HCT116 (cell line): Measurements from ENCODE around the gene ITPK1. TPM values are rescaled to one million over a fixed set of nuclear protein-coding genes. Genes with fewer than 3 reads are reported as not detected.

Experiments used
- ATAC-seq: fragments of 200-7000 bp; cut with Tn5 transposase; 2 replicates; pipeline ENCODE4 v1.9.1; 2020; ENCODE audit warnings: mild to moderate bottlenecking, moderate library complexity
- BruUV-seq: library from RNA; stranded (reverse); fragments of 400-500 nt; replicated peaks from 2 replicates; lab custom pipeline; 2021; lab: Mats Ljungman, UMichigan
- CTCF ChIA-PET: fragments of 300-600 bp; sonication (Branson Sonifier 250); formaldehyde crosslinking; loops from one replicate; lab custom pipeline; 2021; ENCODE audit warnings: antibody characterized with exemption; lab: Charles Lee
- POLR2A ChIA-PET: fragments of 300-600, 350-600 bp; sonication (Branson Sonifier 250); formaldehyde crosslinking; loops from one replicate; lab custom pipeline; 2021; ENCODE audit warnings: antibody characterized with exemption; lab: Charles Lee
- RAD21 ChIA-PET, 2 experiments: fragments of 300-600 bp; sonication (Branson Sonifier 250); formaldehyde crosslinking; loops; one replicate each; lab custom pipeline; 2023; ENCODE audit warnings: low total read pairs in 2 of 2; ENCODE audit not compliant: uncharacterized antibody in 2 of 2, unreplicated experiment in 2 of 2, low non-redundant PET in 1 of 2; lab: Charles Lee
- DNase-seq: peaks from one replicate; pipeline ENCODE4 v3.0.0-alpha.2; 2010; ENCODE audit warnings: low read depth, low spot score
- H2AFZ ChIP-seq: fragments of 200-600 bp; shearing (Covaris generic), sonication (generic); 2 replicates; pipeline ENCODE4 v1.6.1; 2017; ENCODE audit warnings: low read depth, mixed run types, mixed read lengths, antibody characterized with exemption, low read length; ENCODE audit not compliant: poor library complexity, severe bottlenecking
- H3K27ac ChIP-seq: 2 replicates; pipeline ENCODE4 v1.5.1; 2012; ENCODE audit warnings: low read depth, low read length
- H3K27me3 ChIP-seq: fragments of 200-600 bp; sonication (generic); 2 replicates; pipeline ENCODE4 v1.6.1; 2016; ENCODE audit warnings: mixed run types, low read length, mixed read lengths; ENCODE audit not compliant: insufficient read depth
- H3K36me3 ChIP-seq, 2 experiments: fragments of 200-500 bp in 1 of 2; fragments of 200-600 bp in 1 of 2; sonication (Bioruptor generic) in 1 of 2; sonication (generic) in 1 of 2; 2 replicates each; pipeline versions ENCODE4 v1.5.1 to v1.6.1; 2014 to 2016; ENCODE audit warnings: low read length in 2 of 2, inconsistent platforms in 1 of 2, mixed read lengths in 1 of 2, mixed run types in 1 of 2; ENCODE audit not compliant: insufficient read depth in 2 of 2, control insufficient read depth in 1 of 2
- H3K4me1 ChIP-seq, 2 experiments: fragments of 200-600 bp in 1 of 2; sonication (generic) in 1 of 2; 2 replicates each; pipeline versions ENCODE4 v1.5.1 to v1.6.1; 2012 to 2017; ENCODE audit warnings: low read length in 2 of 2, inconsistent platforms in 1 of 2, mild to moderate bottlenecking in 1 of 2, mixed read lengths in 1 of 2, mixed run types in 1 of 2, moderate library complexity in 1 of 2; ENCODE audit not compliant: insufficient read depth in 2 of 2, control insufficient read depth in 1 of 2
- H3K4me2 ChIP-seq: fragments of 200-600 bp; sonication (generic); 2 replicates; pipeline ENCODE4 v1.6.1; 2017; ENCODE audit warnings: mixed run types, low read length, mixed read lengths
- H3K4me3 ChIP-seq, 2 experiments: fragments of 200-600 bp in 1 of 2; sonication (generic) in 1 of 2; replicated peaks in 1 of 2; 2 replicates each; pipeline ENCODE4 v1.5.1; 2011 to 2016; ENCODE audit warnings: low read length in 2 of 2, control low read depth in 1 of 2, low read depth in 1 of 2, mild to moderate bottlenecking in 1 of 2, mixed read lengths in 1 of 2, mixed run types in 1 of 2
- H3K79me2 ChIP-seq: fragments of 200-600 bp; sonication (generic); 2 replicates; pipeline ENCODE4 v1.6.1; 2017; ENCODE audit warnings: mild to moderate bottlenecking, mixed run types, low read length, moderate library complexity, mixed read lengths; ENCODE audit not compliant: insufficient read depth
- H3K9ac ChIP-seq: fragments of 200-600 bp; sonication (generic); 2 replicates; pipeline ENCODE4 v1.6.1; 2016; ENCODE audit warnings: low read length, mixed read lengths
- H3K9me2 ChIP-seq: fragments of 200-600 bp; sonication (generic), shearing (Covaris generic); 2 replicates; pipeline ENCODE4 v1.6.1; 2017; ENCODE audit warnings: mixed run types, mild to moderate bottlenecking, moderate library complexity; ENCODE audit not compliant: insufficient read depth
- H3K9me3 ChIP-seq, 2 experiments: fragments of 200-500 bp in 1 of 2; fragments of 200-600 bp in 1 of 2; sonication (Bioruptor generic) in 1 of 2; sonication (generic) in 1 of 2; 2 replicates each; pipeline ENCODE4 v1.6.1; 2014 to 2017; ENCODE audit warnings: low read length in 2 of 2, mixed read lengths in 2 of 2, inconsistent platforms in 1 of 2, low read depth in 1 of 2, mild to moderate bottlenecking in 1 of 2, mixed run types in 1 of 2, moderate library complexity in 1 of 2; ENCODE audit not compliant: control insufficient read depth in 1 of 2, insufficient read depth in 1 of 2
- H4K20me1 ChIP-seq: fragments of 200-600 bp; sonication (generic), shearing (Covaris generic); 2 replicates; pipeline ENCODE4 v1.6.1; 2017; ENCODE audit warnings: mixed run types, mild to moderate bottlenecking, moderate library complexity; ENCODE audit not compliant: insufficient read depth
- CBX3 ChIP-seq: IDR thresholded peaks from 2 replicates; pipeline ENCODE4 v1.6.1; 2012; ENCODE audit warnings: low read depth
- CEBPB ChIP-seq: IDR thresholded peaks from 2 replicates; pipeline ENCODE4 v1.6.1; 2012; ENCODE audit warnings: low read depth
- ELF1 ChIP-seq: IDR thresholded peaks from 2 replicates; pipeline ENCODE4 v1.6.1; 2012; ENCODE audit warnings: low read depth, borderline replicate concordance
- EZH2phosphoT487 ChIP-seq: fragments of 200-600 bp; IDR thresholded peaks from 2 replicates; pipeline ENCODE4 v1.6.1; 2018; ENCODE audit warnings: antibody characterized with exemption, borderline replicate concordance
- FOSL1 ChIP-seq: IDR thresholded peaks from 2 replicates; pipeline ENCODE4 v1.6.1; 2012; ENCODE audit warnings: low read depth
- POLR2A ChIP-seq: IDR thresholded peaks from 2 replicates; pipeline ENCODE4 v1.7.0; 2011; ENCODE audit warnings: borderline replicate concordance; ENCODE audit not compliant: insufficient read depth, insufficient read length; ENCODE audit errors: extremely low read depth
- POLR2AphosphoS5 ChIP-seq: IDR thresholded peaks from 2 replicates; pipeline ENCODE4 v1.6.1; 2011; ENCODE audit warnings: mild to moderate bottlenecking, low read depth, low read length, moderate library complexity
- RAD21 ChIP-seq: IDR thresholded peaks from 2 replicates; pipeline ENCODE4 v1.6.1; 2012; ENCODE audit warnings: low read depth, mild to moderate bottlenecking
- REST ChIP-seq: IDR thresholded peaks from 2 replicates; pipeline ENCODE4 v1.6.1; 2012; ENCODE audit warnings: low read depth
- SP1 ChIP-seq: IDR thresholded peaks from 2 replicates; pipeline ENCODE4 v1.6.1; 2012; ENCODE audit warnings: low read depth
- TCF7L2 ChIP-seq: IDR thresholded peaks from 2 replicates; pipeline ENCODE4 v1.7.0; 2011; ENCODE audit warnings: borderline replicate concordance, inconsistent platforms; ENCODE audit not compliant: insufficient read depth, insufficient read length; ENCODE audit errors: extremely low read depth
- YY1 ChIP-seq: IDR thresholded peaks from 2 replicates; pipeline ENCODE4 v1.6.1; 2011; ENCODE audit warnings: low read length, low read depth, moderate library complexity, mild to moderate bottlenecking; ENCODE audit not compliant: insufficient replicate concordance; ENCODE audit errors: extremely low read depth
- ZFX ChIP-seq: fragments of 450-650 bp; IDR thresholded peaks from 2 replicates; pipeline ENCODE4 v1.6.1; 2017
- ZNF274 ChIP-seq: fragments of 200-500 bp; sonication (Bioruptor generic); IDR thresholded peaks from 2 replicates; pipeline ENCODE4 v1.6.1; 2014; ENCODE audit warnings: mild to moderate bottlenecking, low read depth, low read length, inconsistent platforms
- intact Hi-C: fragments of 100-400 bp; cut with micrococcal nuclease; formaldehyde crosslinking; loops from 2 replicates; pipeline ENCODE4 v1.10.0; 2022
- total RNA-seq: library from RNA; stranded (reverse); gene quantifications from one replicate; pipeline ENCODE4 v1.2.1, GENCODE V29; 2021; ENCODE audit not compliant: unreplicated experiment
- TF ChIP-seq, protein P1 (sequence below): IDR thresholded peaks from 2 replicates; pipeline ENCODE4 v1.6.1; 2011; ENCODE audit warnings: mild to moderate bottlenecking, low read length, moderate library complexity; ENCODE audit not compliant: insufficient replicate concordance; ENCODE audit errors: extremely low read depth
- TF ChIP-seq, protein P2 (sequence below): IDR thresholded peaks from 2 replicates; pipeline ENCODE4 v1.6.1; 2012

ITPK1 gene
- total RNA-seq, 1 experiment from 2014 or later = 70.2 TPM

DNA sequence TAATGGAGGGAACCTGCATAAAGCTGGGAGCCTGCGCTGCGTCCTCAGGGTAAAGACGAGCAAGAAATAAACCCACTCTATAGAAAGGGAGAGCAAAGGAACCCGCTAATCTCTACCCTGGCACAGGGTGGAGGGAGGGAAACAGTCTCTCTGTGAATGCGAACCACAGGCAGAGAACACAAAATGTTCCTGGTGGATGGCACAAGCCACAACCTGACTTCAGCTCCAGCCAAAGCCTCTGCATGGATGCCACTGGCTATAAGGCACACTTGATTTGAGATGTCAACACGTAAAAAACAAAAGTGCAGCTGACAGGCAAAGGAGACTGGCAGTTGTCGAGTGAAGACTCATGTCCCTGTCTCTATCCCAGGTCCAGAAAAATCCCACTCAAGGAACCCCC lies 160.3 kb downstream of the ITPK1 start:
- H3K4me2 ChIP-seq = no peak overlapping the region
- H3K9ac ChIP-seq = no peak overlapping the region
- no TSS peak for BruUV-seq
- H4K20me1 ChIP-seq = no peaks in the 10 kb centered on the region
- H3K4me3 ChIP-seq = no peak overlapping the region
- intact Hi-C loops = loop anchor here (10.0 kb wide), 1 partner anchor 949 kb away; no protein-coding TSS in a partner anchor
- no peaks in the 10 kb centered on the region for H3K9me3 ChIP-seq
- CTCF ChIA-PET = interaction anchor here (1.7 to 2.5 kb wide), 2 partner anchors 158 to 184 kb away, joined by 7 to 9 read pairs; no protein-coding TSS in a partner anchor
- ATAC-seq (no peak), DNase-seq (no peak)
- peaks cover 0 to 3% of the 10 kb centered on the region in 2 experiments; a peak in 1 of 4 replicates for H3K4me1 ChIP-seq
- H3K27ac ChIP-seq = no peak overlapping the region
- no peaks in the 10 kb centered on the region for H3K79me2 ChIP-seq
- POLR2A ChIA-PET = no interaction called here
- H2AFZ ChIP-seq = no peak overlapping the region
- RAD21 ChIA-PET = no interaction called here
- no peaks in the 10 kb centered on the region for H3K27me3 ChIP-seq
- peaks cover 0 to 5% of the 10 kb centered on the region in 2 experiments; a peak in 2 of 4 replicates for H3K36me3 ChIP-seq
- TF ChIP-seq REST (no peak), CBX3 (no peak), ELF1 (no peak), POLR2A (no peak), POLR2AphosphoS5 (no peak), TCF7L2 (no peak), RAD21 (no peak), ZFX (no peak), CEBPB (no peak), ZNF274 (no peak), EZH2phosphoT487 (no peak), YY1 (no peak), SP1 (no peak), FOSL1 (no peak)
- TF ChIP-seq, protein P1, sequence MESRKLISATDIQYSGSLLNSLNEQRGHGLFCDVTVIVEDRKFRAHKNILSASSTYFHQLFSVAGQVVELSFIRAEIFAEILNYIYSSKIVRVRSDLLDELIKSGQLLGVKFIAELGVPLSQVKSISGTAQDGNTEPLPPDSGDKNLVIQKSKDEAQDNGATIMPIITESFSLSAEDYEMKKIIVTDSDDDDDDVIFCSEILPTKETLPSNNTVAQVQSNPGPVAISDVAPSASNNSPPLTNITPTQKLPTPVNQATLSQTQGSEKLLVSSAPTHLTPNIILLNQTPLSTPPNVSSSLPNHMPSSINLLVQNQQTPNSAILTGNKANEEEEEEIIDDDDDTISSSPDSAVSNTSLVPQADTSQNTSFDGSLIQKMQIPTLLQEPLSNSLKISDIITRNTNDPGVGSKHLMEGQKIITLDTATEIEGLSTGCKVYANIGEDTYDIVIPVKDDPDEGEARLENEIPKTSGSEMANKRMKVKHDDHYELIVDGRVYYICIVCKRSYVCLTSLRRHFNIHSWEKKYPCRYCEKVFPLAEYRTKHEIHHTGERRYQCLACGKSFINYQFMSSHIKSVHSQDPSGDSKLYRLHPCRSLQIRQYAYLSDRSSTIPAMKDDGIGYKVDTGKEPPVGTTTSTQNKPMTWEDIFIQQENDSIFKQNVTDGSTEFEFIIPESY = no peak
- TF ChIP-seq, protein P2, sequence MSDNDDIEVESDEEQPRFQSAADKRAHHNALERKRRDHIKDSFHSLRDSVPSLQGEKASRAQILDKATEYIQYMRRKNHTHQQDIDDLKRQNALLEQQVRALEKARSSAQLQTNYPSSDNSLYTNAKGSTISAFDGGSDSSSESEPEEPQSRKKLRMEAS = no peak
- no peaks in the 10 kb centered on the region for H3K9me2 ChIP-seq
